K562 (cell line): ENCODE data around the gene GSG1. TPM values are rescaled to one million over a fixed set of nuclear protein-coding genes. Genes with fewer than 3 reads are reported as not detected.

Source experiments
- ATAC-seq: fragments of 200-7000 bp; cut with Tn5 transposase; 3 replicates; pipeline ENCODE4 v1.9.1; 2020; ENCODE audit warnings: moderate library complexity
- BruUV-seq: library from RNA; stranded (reverse); fragments of 400-500 nt; replicated peaks from 2 replicates; lab custom pipeline; 2021; lab: Mats Ljungman, UMichigan
- CTCF ChIA-PET: fragments of 300-600 bp; formaldehyde crosslinking; extraction: SDS; loops from one replicate; lab custom pipeline; 2021; ENCODE audit warnings: low intra/inter-chr PET ratio; lab: Yijun Ruan, JAX
- POLR2A ChIA-PET: fragments of 300-600, 350-650 bp; sonication (Branson Sonifier 250); formaldehyde crosslinking; extraction: SDS; loops from one replicate; lab custom pipeline; 2021; ENCODE audit warnings: antibody characterized with exemption, inconsistent platforms; lab: Yijun Ruan, JAX
- DNase-seq, 4 experiments: peaks; one replicate each; pipeline versions ENCODE4 v3.0.0 to v3.0.0-alpha.2; 2011 to 2018; ENCODE audit warnings: low spot score in 3 of 4, mixed read lengths in 3 of 4; ENCODE audit errors: extremely low read depth in 1 of 4
- FAIRE-seq: peaks from 2 replicates; lab custom pipeline; 2011; peaks lifted over from hg19 to GRCh38; lab: Jason Lieb, UNC
- H2AFZ ChIP-seq: 2 replicates; pipeline ENCODE4 v1.6.0; 2011; ENCODE audit warnings: low read depth, low read length, control low read depth, inconsistent platforms
- H3K27ac ChIP-seq: fragments of 200-600 bp; 3 replicates; pipeline ENCODE4 v1.8.0; 2011; ENCODE audit warnings: low read depth, mild to moderate bottlenecking, control low read depth, inconsistent platforms, low read length, moderate library complexity, mixed read lengths; ENCODE audit errors: extremely low read depth
- H3K27me3 ChIP-seq, 2 experiments: fragments of 300-600 bp in 1 of 2; 2 replicates in 1 of 2; 3 replicates in 1 of 2; pipeline versions ENCODE4 v1.6.0 to v1.8.0; 2011; ENCODE audit warnings: inconsistent platforms in 2 of 2, low read length in 2 of 2, mild to moderate bottlenecking in 1 of 2, mixed read lengths in 1 of 2, moderate library complexity in 1 of 2; ENCODE audit not compliant: control insufficient read depth in 2 of 2, insufficient read depth in 2 of 2
- H3K36me3 ChIP-seq: fragments of 300-600 bp; 3 replicates; pipeline ENCODE4 v1.8.0; 2011; ENCODE audit warnings: mild to moderate bottlenecking, low read length, inconsistent platforms; ENCODE audit not compliant: control insufficient read depth, insufficient read depth
- H3K4me1 ChIP-seq, 2 experiments: fragments of 200-600 bp in 1 of 2; replicated peaks in 1 of 2; 2 replicates in 1 of 2; 3 replicates in 1 of 2; pipeline versions ENCODE4 v1.5.1 to v1.8.0; 2011; ENCODE audit warnings: inconsistent platforms in 2 of 2, low read length in 2 of 2, mild to moderate bottlenecking in 1 of 2, mixed read lengths in 1 of 2, moderate library complexity in 1 of 2; ENCODE audit not compliant: control insufficient read depth in 2 of 2, insufficient read depth in 2 of 2
- H3K4me2 ChIP-seq: 2 replicates; pipeline ENCODE4 v1.6.1; 2011; ENCODE audit warnings: low read length, control low read depth, inconsistent platforms, mixed read lengths; ENCODE audit not compliant: insufficient read depth
- H3K4me3 ChIP-seq: fragments of 200-600 bp; sonication (generic), shearing (Covaris generic); 2 replicates; pipeline ENCODE4 v1.5.1; 2016; ENCODE audit warnings: control low read depth, inconsistent platforms
- H3K79me2 ChIP-seq: fragments of 200-600 bp; 3 replicates; pipeline ENCODE4 v1.8.0; 2011; ENCODE audit warnings: low read length, inconsistent platforms; ENCODE audit not compliant: control insufficient read depth, insufficient read depth
- H3K9ac ChIP-seq, 2 experiments: 2 replicates each; pipeline versions ENCODE4 v1.6.0 to v1.6.1; 2011; ENCODE audit warnings: low read depth in 2 of 2, low read length in 2 of 2, control low read depth in 1 of 2, inconsistent platforms in 1 of 2, mild to moderate bottlenecking in 1 of 2, mixed read lengths in 1 of 2; ENCODE audit not compliant: insufficient read depth in 1 of 2
- H3K9me1 ChIP-seq: one replicate; pipeline ENCODE4 v1.6.0; 2011; ENCODE audit warnings: inconsistent platforms, mild to moderate bottlenecking, low read length, moderate library complexity; ENCODE audit not compliant: control insufficient read depth, insufficient read depth
- H3K9me3 ChIP-seq: replicated peaks from 2 replicates; pipeline ENCODE4 v1.5.1; 2011; ENCODE audit warnings: low read depth, low read length, inconsistent platforms; ENCODE audit not compliant: control insufficient read depth, insufficient read depth
- H4K20me1 ChIP-seq: replicated peaks from 2 replicates; pipeline ENCODE4 v1.6.1; 2011; ENCODE audit warnings: low read length, inconsistent platforms, mixed read lengths; ENCODE audit not compliant: control insufficient read depth, insufficient read depth
- ADNP ChIP-seq: fragments of 200-800 bp; sonication (Bioruptor generic); IDR thresholded peaks from 2 replicates; pipeline ENCODE4 v1.6.1; 2016; ENCODE audit warnings: missing genetic modification characterization, missing compliant biosample characterization
- DNMT1 ChIP-seq: fragments of 450-650 bp; IDR thresholded peaks from 2 replicates; pipeline ENCODE4 v1.6.1; 2016; ENCODE audit warnings: antibody characterized with exemption, mild to moderate bottlenecking
- FOXA1 ChIP-seq: fragments of 450-650 bp; IDR thresholded peaks from 2 replicates; pipeline ENCODE4 v1.6.1; 2016; ENCODE audit warnings: mild to moderate bottlenecking, borderline replicate concordance
- FOXJ3 ChIP-seq: sonication (generic); formaldehyde crosslinking; IDR thresholded peaks from 2 replicates; pipeline ENCODE4 v1.4.0; 2020; ENCODE audit warnings: mild to moderate bottlenecking, missing genetic modification reagents
- HDAC8 ChIP-seq: fragments of 450-650 bp; IDR thresholded peaks from 2 replicates; pipeline ENCODE4 v1.6.1; 2016; ENCODE audit warnings: mild to moderate bottlenecking, missing genetic modification characterization, moderate library complexity, missing compliant biosample characterization
- HNRNPUL1 ChIP-seq: fragments of 200-400 bp; formaldehyde crosslinking; IDR thresholded peaks from 2 replicates; pipeline ENCODE4 v1.6.1; 2017; ENCODE audit warnings: low read length
- NELFE ChIP-seq: IDR thresholded peaks from 2 replicates; pipeline ENCODE4 v1.6.1; 2011; ENCODE audit warnings: mild to moderate bottlenecking; ENCODE audit not compliant: insufficient read depth, insufficient read length
- RNF2 ChIP-seq: sonication (generic); IDR thresholded peaks from 2 replicates; pipeline ENCODE4 v1.6.1; 2016
- SMARCA4 ChIP-seq: fragments of 450-650 bp; IDR thresholded peaks from 2 replicates; pipeline ENCODE4 v1.6.1; 2016
- SRF ChIP-seq, 2 experiments: fragments of 250-450, 450-650 bp in 1 of 2; sonication (Bioruptor Pico) in 1 of 2; sonication (generic) in 1 of 2; formaldehyde crosslinking; IDR thresholded peaks; 2 replicates each; pipeline versions ENCODE4 v1.5.0 to v1.5.1; 2020 to 2022; ENCODE audit warnings: mild to moderate bottlenecking in 1 of 2, missing genetic modification reagents in 1 of 2
- ZKSCAN1 ChIP-seq: fragments of 150-350 bp; IDR thresholded peaks from 2 replicates; pipeline ENCODE4 v1.6.1; 2016; ENCODE audit warnings: low read depth, low read length
- ZNF551 ChIP-seq: fragments of 250-450 bp; sonication (Bioruptor Pico); IDR thresholded peaks from 2 replicates; pipeline ENCODE4 v1.5.0; 2021; ENCODE audit warnings: mild to moderate bottlenecking, moderate library complexity
- WGBS: fragments of 100-300 bp; shearing (Covaris generic); methylation state at CpG from one replicate; pipeline ENCODE4 v1.1.6; 2016; ENCODE audit warnings: low coverage, mixed read lengths; ENCODE audit not compliant: insufficient coverage; ENCODE audit errors: missing lambda C conversion rate; 5-methylcytosine and 5-hydroxymethylcytosine counted together
- in situ Hi-C: fragments of 300-500 bp; cut with MboI; formaldehyde crosslinking; loops from 4 replicates; pipeline ENCODE4 v1.15.0; 2018; ENCODE audit warnings: inconsistent platforms, mixed read lengths
- intact Hi-C: fragments of 100-400 bp; cut with micrococcal nuclease; formaldehyde crosslinking; loops from 2 replicates; pipeline ENCODE4 v1.14.2; 2022
- polyA plus RNA-seq, 8 experiments: library from polyadenylated mRNA; depleted of rRNA in 4 of 8; stranded (reverse) in 5 of 8; unstranded in 3 of 8; fragments of >200 nt; fragmentation: Nextera tagmentation in 2 of 8; fragmentation: Illumina TruSeq in 1 of 8; extraction: Ambion mirVana in 2 of 8; extraction: Trizol in 1 of 8; gene quantifications; 2 replicates each; pipeline versions ENCODE4 v1.2.1 to v1.2.3, GENCODE V29; 2011 to 2014; ENCODE audit warnings: inconsistent platforms in 1 of 8, missing spikeins in 1 of 8
- total RNA-seq, 7 experiments: library from RNA; depleted of rRNA in 6 of 7; stranded (reverse); fragments of >200 nt in 6 of 7; fragmentation: Illumina TruSeq in 2 of 7; extraction: Trizol in 2 of 7; gene quantifications; 2 replicates each; pipeline versions ENCODE4 v1.2.1 to v1.2.3, GENCODE V29; 2011 to 2021; ENCODE audit warnings: low replicate concordance in 1 of 7
- TF ChIP-seq, protein P1 (sequence below): fragments of 200-400 bp; formaldehyde crosslinking; IDR thresholded peaks from 2 replicates; pipeline ENCODE4 v1.6.1; 2017; ENCODE audit warnings: mild to moderate bottlenecking, low read depth, low read length, moderate library complexity
- TF ChIP-seq, protein P2 (sequence below): sonication (generic); formaldehyde crosslinking; IDR thresholded peaks from 2 replicates; pipeline ENCODE4 v1.5.0; 2020; ENCODE audit warnings: missing genetic modification reagents
- TF ChIP-seq, protein P3 (sequence below): fragments of 250-450 bp; sonication (Bioruptor Pico); IDR thresholded peaks from 2 replicates; pipeline ENCODE4 v1.8.0; 2021; ENCODE audit warnings: mild to moderate bottlenecking, moderate library complexity
- TF ChIP-seq, protein P4 (sequence below), 3 experiments: IDR thresholded peaks in 2 of 3; conservative IDR thresholded peaks in 1 of 3; 2 replicates each; pipeline ENCODE4 v1.5.1; 2011 to 2012; ENCODE audit warnings: low read length in 3 of 3, mild to moderate bottlenecking in 3 of 3, control low read depth in 2 of 3, improper control_type of control experiment in 1 of 3, inconsistent platforms in 1 of 3, low read depth in 1 of 3, mixed read lengths in 1 of 3, moderate library complexity in 1 of 3; ENCODE audit not compliant: insufficient read depth in 2 of 3

The GSG1 gene
- total and polyA plus RNA-seq, 9 of the 15 experiments (the other 6 are each of a cell fraction or from before 2014, with no cell fraction given): not detected

DNA sequence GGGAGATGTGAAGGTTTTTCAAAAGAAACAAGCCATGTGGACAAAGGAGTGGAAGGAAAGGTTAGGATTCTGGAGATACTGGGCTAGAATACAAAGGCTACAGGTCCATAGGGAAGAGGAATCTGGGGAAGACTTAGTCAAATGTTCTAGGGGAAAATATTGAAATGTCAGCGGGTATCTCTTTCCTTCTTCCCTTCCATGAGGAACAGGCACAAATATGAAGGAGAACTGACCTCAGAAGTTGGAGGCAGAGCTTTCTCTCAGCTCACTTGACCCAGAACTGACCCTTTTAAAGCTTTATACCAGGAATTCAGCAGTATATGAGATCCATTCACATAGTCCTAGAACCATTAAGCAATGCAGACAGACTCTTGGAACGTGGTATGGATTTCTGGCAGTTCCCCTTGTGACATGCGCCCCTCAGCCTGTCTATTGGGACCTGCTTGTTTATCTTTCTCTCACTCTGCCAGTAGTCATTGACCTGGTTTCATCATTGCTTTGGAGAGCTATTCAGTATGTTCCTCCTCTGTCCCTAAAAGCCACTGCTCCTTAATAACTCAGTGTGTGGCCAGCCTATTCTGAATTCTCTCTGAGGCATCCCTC lies 43.0 kb upstream of the GSG1 start:
- Histone ChIP-seq H3K27me3 (no peaks in the 10 kb centered on the region), H3K79me2 (no peaks in the 10 kb centered on the region), H3K9ac (no peak overlapping the region), H4K20me1 (no peaks in the 10 kb centered on the region), H3K4me1 (no peaks in the 10 kb centered on the region), H3K27ac (no peak overlapping the region), H3K36me3 (no peaks in the 10 kb centered on the region), H2AFZ (no peak overlapping the region), H3K4me2 (no peak overlapping the region), H3K9me1 (no peaks in the 10 kb centered on the region), H3K4me3 (no peak overlapping the region), H3K9me3 (no peaks in the 10 kb centered on the region)
- BruUV-seq: no TSS peak
- ATAC-seq: no peak
- in situ Hi-C loops (no loop called here), intact Hi-C loops (no loop called here)
- no peak for TF ChIP-seq SRF (CRISPR knock-in tag; IDR thresholded peaks at IDR 0.05)
- TF ChIP-seq ADNP (tag): no peak
- TF ChIP-seq, protein P1, sequence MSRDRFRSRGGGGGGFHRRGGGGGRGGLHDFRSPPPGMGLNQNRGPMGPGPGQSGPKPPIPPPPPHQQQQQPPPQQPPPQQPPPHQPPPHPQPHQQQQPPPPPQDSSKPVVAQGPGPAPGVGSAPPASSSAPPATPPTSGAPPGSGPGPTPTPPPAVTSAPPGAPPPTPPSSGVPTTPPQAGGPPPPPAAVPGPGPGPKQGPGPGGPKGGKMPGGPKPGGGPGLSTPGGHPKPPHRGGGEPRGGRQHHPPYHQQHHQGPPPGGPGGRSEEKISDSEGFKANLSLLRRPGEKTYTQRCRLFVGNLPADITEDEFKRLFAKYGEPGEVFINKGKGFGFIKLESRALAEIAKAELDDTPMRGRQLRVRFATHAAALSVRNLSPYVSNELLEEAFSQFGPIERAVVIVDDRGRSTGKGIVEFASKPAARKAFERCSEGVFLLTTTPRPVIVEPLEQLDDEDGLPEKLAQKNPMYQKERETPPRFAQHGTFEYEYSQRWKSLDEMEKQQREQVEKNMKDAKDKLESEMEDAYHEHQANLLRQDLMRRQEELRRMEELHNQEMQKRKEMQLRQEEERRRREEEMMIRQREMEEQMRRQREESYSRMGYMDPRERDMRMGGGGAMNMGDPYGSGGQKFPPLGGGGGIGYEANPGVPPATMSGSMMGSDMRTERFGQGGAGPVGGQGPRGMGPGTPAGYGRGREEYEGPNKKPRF: no peak
- TF ChIP-seq HDAC8: no peak
- TF ChIP-seq NELFE: no peak
- TF ChIP-seq, protein P2, sequence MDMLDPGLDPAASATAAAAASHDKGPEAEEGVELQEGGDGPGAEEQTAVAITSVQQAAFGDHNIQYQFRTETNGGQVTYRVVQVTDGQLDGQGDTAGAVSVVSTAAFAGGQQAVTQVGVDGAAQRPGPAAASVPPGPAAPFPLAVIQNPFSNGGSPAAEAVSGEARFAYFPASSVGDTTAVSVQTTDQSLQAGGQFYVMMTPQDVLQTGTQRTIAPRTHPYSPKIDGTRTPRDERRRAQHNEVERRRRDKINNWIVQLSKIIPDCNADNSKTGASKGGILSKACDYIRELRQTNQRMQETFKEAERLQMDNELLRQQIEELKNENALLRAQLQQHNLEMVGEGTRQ (CRISPR knock-in tag): no peak
- no peak for TF ChIP-seq HNRNPUL1
- TF ChIP-seq, protein P3, sequence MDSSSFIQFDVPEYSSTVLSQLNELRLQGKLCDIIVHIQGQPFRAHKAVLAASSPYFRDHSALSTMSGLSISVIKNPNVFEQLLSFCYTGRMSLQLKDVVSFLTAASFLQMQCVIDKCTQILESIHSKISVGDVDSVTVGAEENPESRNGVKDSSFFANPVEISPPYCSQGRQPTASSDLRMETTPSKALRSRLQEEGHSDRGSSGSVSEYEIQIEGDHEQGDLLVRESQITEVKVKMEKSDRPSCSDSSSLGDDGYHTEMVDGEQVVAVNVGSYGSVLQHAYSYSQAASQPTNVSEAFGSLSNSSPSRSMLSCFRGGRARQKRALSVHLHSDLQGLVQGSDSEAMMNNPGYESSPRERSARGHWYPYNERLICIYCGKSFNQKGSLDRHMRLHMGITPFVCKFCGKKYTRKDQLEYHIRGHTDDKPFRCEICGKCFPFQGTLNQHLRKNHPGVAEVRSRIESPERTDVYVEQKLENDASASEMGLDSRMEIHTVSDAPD: no peak
- no peak for TF ChIP-seq ZKSCAN1
- TF ChIP-seq, protein P4, sequence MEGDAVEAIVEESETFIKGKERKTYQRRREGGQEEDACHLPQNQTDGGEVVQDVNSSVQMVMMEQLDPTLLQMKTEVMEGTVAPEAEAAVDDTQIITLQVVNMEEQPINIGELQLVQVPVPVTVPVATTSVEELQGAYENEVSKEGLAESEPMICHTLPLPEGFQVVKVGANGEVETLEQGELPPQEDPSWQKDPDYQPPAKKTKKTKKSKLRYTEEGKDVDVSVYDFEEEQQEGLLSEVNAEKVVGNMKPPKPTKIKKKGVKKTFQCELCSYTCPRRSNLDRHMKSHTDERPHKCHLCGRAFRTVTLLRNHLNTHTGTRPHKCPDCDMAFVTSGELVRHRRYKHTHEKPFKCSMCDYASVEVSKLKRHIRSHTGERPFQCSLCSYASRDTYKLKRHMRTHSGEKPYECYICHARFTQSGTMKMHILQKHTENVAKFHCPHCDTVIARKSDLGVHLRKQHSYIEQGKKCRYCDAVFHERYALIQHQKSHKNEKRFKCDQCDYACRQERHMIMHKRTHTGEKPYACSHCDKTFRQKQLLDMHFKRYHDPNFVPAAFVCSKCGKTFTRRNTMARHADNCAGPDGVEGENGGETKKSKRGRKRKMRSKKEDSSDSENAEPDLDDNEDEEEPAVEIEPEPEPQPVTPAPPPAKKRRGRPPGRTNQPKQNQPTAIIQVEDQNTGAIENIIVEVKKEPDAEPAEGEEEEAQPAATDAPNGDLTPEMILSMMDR (IDR thresholded peaks at IDR 0.05 in 2 of 3, conservative IDR thresholded peaks at IDR 0.05 in 1 of 3; ENCODE audit: insufficient read depth in 2 of 3, low read depth in 1 of 3, low read length in 3 of 3): no peak
- no peak for TF ChIP-seq FOXJ3 (CRISPR knock-in tag)
- no peak for TF ChIP-seq DNMT1
- TF ChIP-seq SMARCA4: no peak
- TF ChIP-seq RNF2: no peak
- TF ChIP-seq ZNF551: no peak
- TF ChIP-seq FOXA1: no peak
- ChIA-PET POLR2A (no interaction called here), CTCF (no interaction called here)
- FAIRE-seq: no peak
- 0% methylated on average over 3 of the region's 3 CpGs for WGBS
- DNase-seq: no peak
